ENCODE measurements around the gene RNFT2. TPM values are rescaled to one million over a fixed set of nuclear protein-coding genes. Genes with fewer than 3 reads are reported as not detected.

The RNFT2 gene
- total RNA-seq, 1 donor from 2014 or later, result 6.4 TPM

DNA sequence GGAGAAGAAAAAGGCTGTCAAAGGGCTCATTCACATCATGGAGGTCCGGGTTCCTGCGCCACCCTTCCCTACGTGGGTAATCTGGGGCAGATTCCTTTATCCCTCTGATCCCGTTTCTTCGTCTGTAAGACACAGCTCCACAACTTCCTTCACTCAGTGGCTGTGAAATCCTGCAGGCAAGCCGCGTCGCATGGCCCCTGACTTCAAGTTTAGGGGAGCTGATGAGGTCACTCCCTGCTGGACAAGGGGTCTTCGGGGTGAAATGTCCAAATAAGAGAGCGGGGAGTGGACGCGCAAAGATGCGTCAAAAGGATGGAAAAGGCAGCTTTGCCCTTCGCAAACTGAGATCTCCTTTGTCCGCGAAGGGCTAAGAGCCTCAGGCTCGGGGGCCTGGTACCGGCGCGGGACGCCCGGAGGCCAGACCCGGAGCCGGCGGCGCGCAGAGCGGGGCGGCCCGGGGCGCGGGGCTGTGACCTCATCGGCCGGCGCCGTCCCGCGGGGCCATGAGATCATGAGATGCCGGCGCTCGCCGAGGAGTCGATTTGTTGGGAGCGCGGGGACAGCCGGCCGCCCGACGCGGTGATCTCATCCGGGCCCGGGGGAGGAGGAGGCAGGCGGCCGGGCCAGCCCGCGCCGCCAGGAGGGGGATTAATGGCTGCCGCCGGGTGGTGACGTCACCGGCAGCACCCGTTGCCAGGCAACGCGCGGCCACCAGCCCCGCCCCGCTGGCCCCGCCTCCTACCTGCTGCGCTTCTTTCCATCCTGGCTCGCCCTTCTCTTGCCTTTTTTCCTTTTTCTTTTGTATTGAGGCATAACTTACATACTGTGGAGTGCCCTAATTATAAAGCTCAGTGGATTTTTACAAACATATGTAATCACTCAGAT is 81.1 kb downstream of the RNFT2 start:
- Histone ChIP-seq H3K9me3 (no peaks in the 10 kb centered on the region), H3K4me1 (peaks cover 10% of the 10 kb centered on the region), H3K36me3 (no peaks in the 10 kb centered on the region), H3K27me3 (no peaks in the 10 kb centered on the region), H3K4me3 (peak overlapping the region; percentile 61 to 65), H3K27ac (peak overlapping the region; percentile 89)
- intact Hi-C loops (cut with DNase I), result no loop called here
- TF ChIP-seq, protein P1, sequence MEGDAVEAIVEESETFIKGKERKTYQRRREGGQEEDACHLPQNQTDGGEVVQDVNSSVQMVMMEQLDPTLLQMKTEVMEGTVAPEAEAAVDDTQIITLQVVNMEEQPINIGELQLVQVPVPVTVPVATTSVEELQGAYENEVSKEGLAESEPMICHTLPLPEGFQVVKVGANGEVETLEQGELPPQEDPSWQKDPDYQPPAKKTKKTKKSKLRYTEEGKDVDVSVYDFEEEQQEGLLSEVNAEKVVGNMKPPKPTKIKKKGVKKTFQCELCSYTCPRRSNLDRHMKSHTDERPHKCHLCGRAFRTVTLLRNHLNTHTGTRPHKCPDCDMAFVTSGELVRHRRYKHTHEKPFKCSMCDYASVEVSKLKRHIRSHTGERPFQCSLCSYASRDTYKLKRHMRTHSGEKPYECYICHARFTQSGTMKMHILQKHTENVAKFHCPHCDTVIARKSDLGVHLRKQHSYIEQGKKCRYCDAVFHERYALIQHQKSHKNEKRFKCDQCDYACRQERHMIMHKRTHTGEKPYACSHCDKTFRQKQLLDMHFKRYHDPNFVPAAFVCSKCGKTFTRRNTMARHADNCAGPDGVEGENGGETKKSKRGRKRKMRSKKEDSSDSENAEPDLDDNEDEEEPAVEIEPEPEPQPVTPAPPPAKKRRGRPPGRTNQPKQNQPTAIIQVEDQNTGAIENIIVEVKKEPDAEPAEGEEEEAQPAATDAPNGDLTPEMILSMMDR (IDR thresholded peaks at IDR 0.05), result no peak
- TF ChIP-seq POLR2A (IDR thresholded peaks at IDR 0.05), result peak in 1 of 2 donors; percentile 35
- TF ChIP-seq POLR2AphosphoS5 (IDR thresholded peaks at IDR 0.05; ENCODE audit: insufficient read depth in 1 of 2, low read depth in 1 of 2), result peak in 1 of 2 donors; percentile 66
- DNase-seq (ENCODE audit: extremely low spot score in 2 of 2), result peak in 1 of 2 donors; percentile 90

- Histone ChIP-seq H3K27ac (peak overlapping the region; percentile 89), H3K9me3 (no peaks in the 10 kb centered on the region), H3K4me1 (peaks cover 10% of the 10 kb centered on the region), H3K4me3 (no peak overlapping the region), H3K36me3 (no peaks in the 10 kb centered on the region), H3K27me3 (no peaks in the 10 kb centered on the region)
- TF ChIP-seq POLR2A (IDR thresholded peaks at IDR 0.05), result no peak
- no peak for TF ChIP-seq POLR2AphosphoS5 (IDR thresholded peaks at IDR 0.05; ENCODE audit: insufficient read depth in 1 of 2, low read depth in 1 of 2)
- TF ChIP-seq, protein P1 (IDR thresholded peaks at IDR 0.05), result no peak
- peak in 1 of 2 donors; percentile 90 for DNase-seq (ENCODE audit: extremely low spot score in 2 of 2)
- intact Hi-C loops (cut with DNase I), result no loop called here
These were observed 82.0 kb downstream of the RNFT2 start for GRCh38 chr12:116820064-116820656.

- Histone ChIP-seq H3K9me3 (no peaks in the 10 kb centered on the region), H3K4me3 (no peak overlapping the region), H3K27ac (no peak overlapping the region), H3K4me1 (peaks cover 10% of the 10 kb centered on the region), H3K36me3 (no peaks in the 10 kb centered on the region), H3K27me3 (no peaks in the 10 kb centered on the region)
- DNase-seq (ENCODE audit: extremely low spot score in 2 of 2), result no peak
- intact Hi-C loops (cut with DNase I), result no loop called here
- no peak for TF ChIP-seq POLR2A (IDR thresholded peaks at IDR 0.05)
- no peak for TF ChIP-seq POLR2AphosphoS5 (IDR thresholded peaks at IDR 0.05; ENCODE audit: insufficient read depth in 1 of 2, low read depth in 1 of 2)
- TF ChIP-seq, protein P1 (IDR thresholded peaks at IDR 0.05), result no peak
These were observed 83.2 kb downstream of the RNFT2 start for GRCh38 chr12:116821291-116821690.

DNA sequence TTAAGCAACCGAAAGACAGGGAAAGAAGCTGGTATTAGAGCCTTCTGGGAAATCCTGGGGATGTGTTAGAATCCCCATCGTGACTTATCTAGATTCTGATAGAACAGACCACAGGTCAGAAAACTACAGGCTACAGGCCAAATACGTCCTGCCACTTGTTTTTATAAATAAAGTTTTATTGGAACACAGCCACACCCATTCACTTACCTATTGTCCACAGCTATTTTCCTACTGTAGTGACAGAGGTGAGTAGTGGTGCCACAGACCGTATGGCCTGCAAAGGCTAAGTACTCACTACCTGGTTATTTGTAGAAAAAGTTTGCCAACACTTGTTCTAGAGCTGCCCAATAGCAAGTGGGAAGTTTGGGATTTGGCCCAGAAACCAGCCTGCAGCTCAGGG is 89.3 kb downstream of the RNFT2 start:
- Histone ChIP-seq H3K36me3 (no peaks in the 10 kb centered on the region), H3K27me3 (no peaks in the 10 kb centered on the region), H3K9me3 (no peaks in the 10 kb centered on the region), H3K4me3 (no peak overlapping the region), H3K27ac (no peak overlapping the region), H3K4me1 (no peaks in the 10 kb centered on the region)
- DNase-seq (ENCODE audit: extremely low spot score in 2 of 2), result no peak
- no peak for TF ChIP-seq POLR2A (IDR thresholded peaks at IDR 0.05)
- intact Hi-C loops (cut with DNase I), result no loop called here

GRCh38 chr12:116832353-116832752 is 94.2 kb downstream of the RNFT2 start:
- Histone ChIP-seq H3K4me3 (no peak overlapping the region), H3K27me3 (no peaks in the 10 kb centered on the region), H3K9me3 (no peaks in the 10 kb centered on the region), H3K27ac (no peak overlapping the region), H3K36me3 (no peaks in the 10 kb centered on the region), H3K4me1 (no peaks in the 10 kb centered on the region)
- no peak for DNase-seq (ENCODE audit: extremely low spot score in 2 of 2)
- intact Hi-C loops (cut with DNase I), result no loop called here
- TF ChIP-seq, protein P1 (IDR thresholded peaks at IDR 0.05), result no peak
- no peak for TF ChIP-seq POLR2AphosphoS5 (IDR thresholded peaks at IDR 0.05; ENCODE audit: insufficient read depth in 1 of 2, low read depth in 1 of 2)
- TF ChIP-seq POLR2A (IDR thresholded peaks at IDR 0.05), result no peak
